Mucosa of rectum (tissue), 2 donors: ENCODE results near the gene LMO3.

Experiments used
- H3K27ac ChIP-seq, 2 donors: one replicate each; pipeline ENCODE4 v1.7.0; 2013; ENCODE audit warnings: inconsistent platforms in 2 of 2, low read depth in 2 of 2, low read length in 2 of 2
- H3K27me3 ChIP-seq, 2 donors: one replicate each; pipeline ENCODE4 v1.7.0; 2013; ENCODE audit warnings: low read length in 2 of 2; ENCODE audit not compliant: control insufficient read depth in 2 of 2, insufficient read depth in 2 of 2
- H3K36me3 ChIP-seq, 2 donors: one replicate each; pipeline ENCODE4 v1.7.0; 2013; ENCODE audit warnings: low read length in 2 of 2; ENCODE audit not compliant: control insufficient read depth in 2 of 2, insufficient read depth in 2 of 2
- H3K4me1 ChIP-seq, 2 donors: one replicate each; pipeline ENCODE4 v1.7.0; 2013; ENCODE audit warnings: low read length in 2 of 2, mild to moderate bottlenecking in 1 of 2; ENCODE audit not compliant: control insufficient read depth in 2 of 2, insufficient read depth in 2 of 2
- H3K4me3 ChIP-seq, 2 donors: one replicate each; pipeline ENCODE4 v1.7.0; 2013; ENCODE audit warnings: low read length in 2 of 2
- H3K9ac ChIP-seq, 2 donors: one replicate each; pipeline ENCODE4 v1.7.0; 2013; ENCODE audit warnings: low read length in 2 of 2, low read depth in 1 of 2, mild to moderate bottlenecking in 1 of 2
- H3K9me3 ChIP-seq, 2 donors: one replicate each; pipeline ENCODE4 v1.7.0; 2013; ENCODE audit warnings: low read length in 2 of 2; ENCODE audit not compliant: control insufficient read depth in 2 of 2
- donor health status: healthy.
- donor health status: Normal muscosa, but diverticular disease.

The LMO3 gene

DNA sequence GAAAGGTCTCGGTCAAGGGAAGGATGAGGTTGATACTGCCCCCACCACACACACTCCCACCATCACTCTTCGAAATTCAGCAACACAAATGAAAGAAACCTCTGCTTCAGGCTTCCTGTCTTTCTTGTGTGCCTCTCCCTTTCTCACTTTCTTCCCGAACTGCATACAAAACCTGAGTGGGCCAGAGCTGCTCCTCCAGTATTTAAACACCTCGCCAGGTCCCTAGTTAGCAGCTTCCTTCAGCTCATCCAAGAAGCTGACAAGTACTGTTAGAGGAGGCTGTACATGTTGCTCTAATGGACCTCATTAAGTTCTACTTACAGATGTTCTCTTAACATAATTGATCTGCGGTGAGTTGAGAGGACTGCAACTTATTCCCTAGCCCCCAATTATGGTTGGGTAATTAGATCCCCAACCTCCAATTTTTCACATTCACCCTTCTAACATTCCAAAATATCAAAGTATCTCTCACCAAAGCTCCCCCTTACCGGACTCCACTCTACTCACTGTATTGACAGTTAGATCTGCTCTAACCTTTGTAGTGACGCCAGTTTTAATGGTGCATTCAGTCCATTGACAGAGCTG is 4.1 kb upstream of the LMO3 start:
- Histone ChIP-seq H3K4me3 (no peak overlapping the region), H3K36me3 (no peaks in the 10 kb centered on the region)

DNA sequence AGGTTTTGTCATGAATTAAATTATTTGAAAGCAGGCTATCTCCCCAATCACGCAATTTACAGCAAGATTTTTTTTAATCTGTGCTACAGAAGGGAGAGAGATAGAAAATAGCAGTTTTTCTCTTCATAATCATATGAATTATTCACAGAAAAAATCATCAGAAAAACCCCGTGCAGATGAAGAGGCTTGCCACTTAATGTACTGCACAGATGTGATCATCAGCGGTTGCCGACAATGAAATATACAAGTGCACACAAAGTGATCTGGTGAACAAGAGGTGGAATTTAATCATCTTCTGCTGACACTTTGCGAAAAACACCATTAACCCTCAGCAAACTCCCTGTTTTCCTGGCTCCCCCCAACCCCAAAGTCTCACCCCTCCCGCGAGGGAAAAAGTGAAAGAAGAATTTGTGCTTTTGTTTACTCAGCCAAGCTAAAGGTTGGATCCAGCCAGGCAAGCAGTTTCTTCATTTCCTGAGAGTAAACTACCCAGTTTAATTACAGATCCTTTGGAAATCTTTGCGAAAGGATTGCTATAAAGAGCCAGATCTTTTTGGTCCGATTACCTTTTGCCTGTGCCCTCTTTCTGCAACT is 3.1 kb upstream of the LMO3 start:
- Histone ChIP-seq H3K9me3 (no peaks in the 10 kb centered on the region), H3K4me3 (peak overlapping the region; percentile 46 to 55), H3K9ac (no peak overlapping the region), H3K4me1 (no peaks in the 10 kb centered on the region), H3K27ac (peak overlapping the region in 1 of 2 donors; percentile 19), H3K27me3 (peaks cover 14 to 28% of the 10 kb centered on the region in 2 donors), H3K36me3 (no peaks in the 10 kb centered on the region)

More for the DNA sequence above, 4.1 kb upstream of the LMO3 start:
- no peak overlapping the region for H3K9ac ChIP-seq
- no peak overlapping the region for H3K27ac ChIP-seq
- H3K27me3 ChIP-seq: peaks cover 14 to 28% of the 10 kb centered on the region in 2 donors
- no peaks in the 10 kb centered on the region for H3K4me1 ChIP-seq
- H3K9me3 ChIP-seq: no peaks in the 10 kb centered on the region

DNA sequence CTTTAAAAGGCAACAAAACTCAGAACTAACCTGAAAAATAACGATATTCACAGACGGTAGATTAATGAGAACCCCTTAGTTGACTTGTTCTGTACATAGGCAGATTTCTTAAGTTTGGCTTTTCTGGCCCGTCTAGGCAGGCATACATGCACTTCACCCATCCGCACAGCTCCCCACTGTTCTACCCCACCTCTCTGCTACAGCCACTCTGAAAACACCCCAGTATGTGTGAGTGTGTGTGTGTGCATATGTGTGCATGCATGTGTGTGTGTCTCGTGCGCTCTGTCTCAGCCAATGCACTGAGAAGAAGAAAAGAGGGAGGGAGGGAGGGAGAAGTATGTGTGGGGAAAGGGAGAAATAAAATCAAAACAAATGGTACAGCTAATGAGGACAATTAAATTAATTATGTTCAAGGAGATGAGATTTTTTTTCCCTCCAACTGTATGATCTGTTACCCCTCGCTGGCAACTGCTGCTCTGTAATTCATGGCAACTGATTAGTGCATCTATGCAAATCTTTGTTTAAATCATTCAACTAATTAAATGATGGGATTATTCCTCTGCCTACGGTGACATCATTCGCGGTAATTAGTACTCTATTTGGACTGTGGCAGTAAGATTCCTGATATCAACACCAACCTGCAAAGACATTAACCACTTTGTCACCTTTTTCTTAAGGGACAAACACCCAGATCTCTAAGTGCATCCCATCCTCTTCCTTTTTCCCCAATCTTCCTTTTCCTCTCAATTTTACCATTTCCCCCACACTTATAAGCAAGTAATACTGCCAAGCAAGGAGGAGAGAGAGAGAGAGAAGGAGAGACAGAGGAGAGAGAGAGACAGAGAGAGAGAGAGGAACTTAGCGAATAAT is 2.2 kb upstream of the LMO3 start:
- peaks cover 14 to 28% of the 10 kb centered on the region in 2 donors for H3K27me3 ChIP-seq
- no peaks in the 10 kb centered on the region for H3K9me3 ChIP-seq
- H3K36me3 ChIP-seq: no peaks in the 10 kb centered on the region
- peak overlapping the region in 1 of 2 donors; percentile 52 for H3K27ac ChIP-seq
- H3K4me3 ChIP-seq: no peak overlapping the region
- H3K4me1 ChIP-seq: no peaks in the 10 kb centered on the region
- no peak overlapping the region for H3K9ac ChIP-seq

DNA sequence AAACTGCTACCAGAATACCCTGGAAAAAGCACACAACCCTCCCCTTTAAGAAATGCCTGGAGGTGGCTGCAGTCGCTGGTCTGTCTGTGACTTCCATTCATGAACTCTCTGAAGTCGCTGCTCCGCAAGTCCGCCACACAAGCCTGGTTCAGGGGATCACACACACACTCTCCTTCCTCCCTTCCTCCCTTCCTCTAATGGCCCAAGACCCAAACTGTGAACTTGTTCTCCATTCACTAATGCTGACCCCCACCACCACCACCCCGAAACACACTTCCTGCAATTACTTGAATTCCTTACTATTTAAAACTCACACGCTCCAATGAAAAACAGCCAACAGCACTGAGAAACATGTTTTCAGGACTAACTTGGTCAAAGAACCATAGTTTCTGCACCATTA is 1.0 kb upstream of the LMO3 start:
- Histone ChIP-seq H3K27ac (peak overlapping the region in 1 of 2 donors; percentile 28), H3K9ac (peak overlapping the region in 1 of 2 donors; percentile 18)

DNA sequence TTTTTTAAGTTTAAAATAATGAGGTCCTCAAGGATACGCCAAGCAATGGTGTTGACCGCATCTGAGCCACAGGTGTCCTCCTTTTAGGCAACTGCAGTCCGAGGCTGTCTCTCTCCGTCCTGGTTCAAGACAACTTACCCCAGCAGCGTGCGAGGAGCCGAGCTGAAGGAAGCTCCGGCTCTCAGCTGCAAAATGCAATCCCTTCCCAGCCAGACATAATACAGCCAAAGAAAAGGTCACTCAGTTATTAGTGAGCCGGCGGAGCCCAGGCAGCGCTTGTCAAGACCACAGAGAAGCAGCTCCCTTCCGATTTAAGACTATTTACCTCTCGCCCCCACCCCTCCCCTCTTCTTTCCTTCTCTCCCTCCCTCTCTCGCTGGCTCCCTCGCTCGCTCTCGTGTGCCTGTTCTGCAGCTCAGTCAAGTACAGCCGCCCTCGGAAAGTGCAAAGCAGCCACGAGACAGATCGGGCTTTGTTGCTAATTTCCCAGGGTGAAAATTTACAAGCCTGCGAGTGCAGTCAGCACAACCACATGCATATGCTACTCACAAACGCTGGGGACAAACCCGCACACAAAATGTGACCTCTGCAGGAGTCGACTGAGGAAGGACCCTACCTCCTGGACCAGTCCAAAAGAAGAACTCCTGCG is 363 bp upstream of the LMO3 start:
- Histone ChIP-seq H3K4me1 (no peaks in the 10 kb centered on the region), H3K27me3 (peaks cover 14 to 28% of the 10 kb centered on the region in 2 donors), H3K36me3 (no peaks in the 10 kb centered on the region), H3K27ac (peak overlapping the region in 1 of 2 donors; percentile 28), H3K9ac (peak overlapping the region in 1 of 2 donors; percentile 18), H3K9me3 (no peaks in the 10 kb centered on the region), H3K4me3 (peak overlapping the region; percentile 53 to 65)

More for the DNA sequence above, 1.0 kb upstream of the LMO3 start:
- Histone ChIP-seq H3K4me1 (no peaks in the 10 kb centered on the region), H3K27me3 (peaks cover 14 to 28% of the 10 kb centered on the region in 2 donors), H3K9me3 (no peaks in the 10 kb centered on the region), H3K36me3 (no peaks in the 10 kb centered on the region), H3K4me3 (peak overlapping the region in 1 of 2 donors; percentile 65)

DNA sequence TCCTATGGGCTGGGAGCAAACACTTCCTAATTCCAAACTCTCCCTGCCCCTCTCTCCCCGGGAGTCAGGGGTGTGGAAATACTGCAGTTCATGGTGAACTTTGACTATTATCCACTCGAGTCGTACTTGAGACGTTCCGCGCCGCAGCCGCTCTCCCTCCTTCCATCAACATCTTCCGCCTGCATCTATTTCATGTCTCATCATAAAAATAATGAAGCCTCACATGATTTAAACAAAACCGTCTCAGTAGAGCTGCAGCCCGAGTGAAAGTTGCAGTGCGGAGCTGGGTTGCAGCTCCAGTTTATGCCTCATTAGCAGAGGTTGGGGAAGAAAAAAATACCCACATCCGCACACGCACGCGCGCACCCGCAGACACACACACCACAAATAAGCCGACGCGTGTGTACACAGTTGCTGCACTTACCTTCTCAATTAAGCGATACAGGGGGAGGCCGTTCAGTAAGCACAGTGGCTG is 283 bp downstream of the LMO3 start:
- Histone ChIP-seq H3K27me3 (peaks cover 14 to 24% of the 10 kb centered on the region in 2 donors), H3K4me1 (no peaks in the 10 kb centered on the region), H3K27ac (peak overlapping the region in 1 of 2 donors; percentile 26), H3K9ac (no peak overlapping the region), H3K9me3 (no peaks in the 10 kb centered on the region), H3K4me3 (peak overlapping the region; percentile 53 to 65), H3K36me3 (no peaks in the 10 kb centered on the region)

DNA sequence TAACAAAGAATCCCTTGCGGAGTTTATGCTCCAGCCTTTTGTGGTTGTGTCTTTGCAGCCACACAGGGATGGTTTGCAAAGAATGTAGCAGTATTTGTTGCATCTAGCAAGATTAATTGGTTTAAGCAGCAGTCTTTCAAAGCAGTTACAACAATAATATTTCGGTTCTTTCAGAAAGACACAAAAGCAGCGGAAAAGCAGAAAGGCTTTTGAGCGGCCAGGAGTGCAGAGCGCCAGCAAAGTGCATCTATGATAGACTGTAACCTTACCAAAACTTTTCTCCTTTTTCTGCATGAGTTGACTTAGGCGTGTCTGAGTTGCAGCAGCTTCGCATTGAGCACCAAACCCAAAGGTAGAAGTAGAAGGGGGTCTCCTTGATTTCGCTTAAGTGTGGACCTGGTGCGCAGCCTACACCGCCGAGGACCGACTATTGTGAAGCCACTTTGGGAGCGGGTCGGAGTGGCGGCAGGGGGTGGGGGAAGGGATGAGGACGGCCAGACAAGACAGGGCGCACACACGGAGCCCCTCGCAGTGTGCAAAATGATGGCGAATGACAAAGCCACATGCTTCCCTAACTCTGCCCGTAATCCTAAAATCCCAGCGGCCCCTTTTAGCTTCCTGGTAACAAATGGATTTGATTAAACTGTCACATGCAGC is 1.2 kb downstream of the LMO3 start:
- Histone ChIP-seq H3K9me3 (no peaks in the 10 kb centered on the region), H3K9ac (no peak overlapping the region), H3K27me3 (peaks cover 14 to 24% of the 10 kb centered on the region in 2 donors), H3K4me1 (no peaks in the 10 kb centered on the region), H3K27ac (no peak overlapping the region), H3K36me3 (no peaks in the 10 kb centered on the region), H3K4me3 (peak overlapping the region in 1 of 2 donors; percentile 65)

DNA sequence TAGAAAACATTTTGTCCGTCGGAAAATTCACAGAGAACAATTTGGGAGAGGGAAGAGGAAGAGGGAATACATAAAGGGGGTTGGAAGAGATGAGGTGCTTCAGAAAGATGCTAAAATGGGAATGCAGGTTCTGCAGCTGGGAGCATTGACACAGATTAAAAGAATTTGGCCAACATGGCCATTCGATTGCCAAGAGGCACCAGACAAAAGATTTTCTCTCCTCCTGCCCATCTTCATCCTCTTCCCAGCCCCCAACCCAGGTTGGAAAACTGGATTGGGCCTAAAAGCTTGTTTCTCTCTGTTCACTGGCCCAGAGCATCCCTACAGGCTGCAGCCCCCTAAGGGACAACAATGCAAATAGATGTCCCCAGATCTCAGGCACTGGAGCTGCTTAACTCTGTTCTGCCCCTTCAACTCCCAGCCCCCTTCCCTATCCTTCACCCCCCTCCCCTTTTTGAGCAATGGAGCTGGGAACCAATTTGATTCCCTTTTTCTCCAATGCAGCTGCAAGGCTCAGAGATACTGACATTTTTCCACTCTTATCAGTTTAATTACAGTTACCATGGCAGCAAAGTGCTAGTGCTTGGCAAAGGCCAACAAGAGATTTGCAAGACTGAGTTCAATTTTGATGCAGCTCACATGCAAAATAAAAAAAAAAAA is 1.9 kb downstream of the LMO3 start:
- Histone ChIP-seq H3K4me3 (peak overlapping the region in 1 of 2 donors; percentile 65), H3K9me3 (no peaks in the 10 kb centered on the region), H3K27me3 (peaks cover 14 to 23% of the 10 kb centered on the region in 2 donors), H3K27ac (no peak overlapping the region), H3K36me3 (no peaks in the 10 kb centered on the region), H3K4me1 (no peaks in the 10 kb centered on the region), H3K9ac (no peak overlapping the region)

DNA sequence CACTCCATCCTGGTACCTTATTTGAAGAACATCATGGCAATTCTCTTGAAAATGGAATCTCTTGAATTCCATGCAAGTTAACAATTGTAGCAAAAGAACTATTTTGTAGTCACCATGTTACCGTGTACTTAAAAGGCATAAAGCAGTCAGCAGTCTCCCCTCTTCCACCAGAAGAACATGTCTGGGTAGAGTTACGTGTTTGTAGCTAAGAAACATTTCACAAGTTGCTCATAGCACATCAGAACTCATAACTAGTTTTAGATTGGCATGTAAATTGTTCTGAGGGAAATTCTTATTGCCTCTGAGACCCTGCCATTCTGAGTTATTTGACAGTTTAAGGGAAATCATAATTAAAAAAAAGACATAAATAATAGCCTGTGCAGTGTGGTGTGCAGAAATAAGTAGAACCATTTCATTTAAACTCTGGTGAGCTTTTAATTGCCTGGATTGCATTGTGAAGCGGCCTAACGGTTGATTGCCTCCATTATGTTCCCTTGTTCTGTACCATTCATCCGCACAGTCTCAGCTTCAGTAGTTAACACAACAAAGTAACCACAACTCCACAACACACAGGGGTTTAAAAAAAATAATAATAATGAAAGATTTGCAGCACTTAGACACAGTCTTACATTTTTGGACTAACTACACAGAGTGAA is 2.6 kb downstream of the LMO3 start:
- Histone ChIP-seq H3K4me3 (no peak overlapping the region), H3K36me3 (no peaks in the 10 kb centered on the region), H3K4me1 (no peaks in the 10 kb centered on the region), H3K27me3 (peaks cover 14 to 19% of the 10 kb centered on the region in 2 donors), H3K27ac (no peak overlapping the region), H3K9me3 (no peaks in the 10 kb centered on the region), H3K9ac (no peak overlapping the region)
